Bronchial epithelial cell (primary cell): ENCODE data around the gene CSMD2. TPM values are rescaled to one million over a fixed set of nuclear protein-coding genes. Genes with fewer than 3 reads are reported as not detected.

Experiments used
- DNase-seq: peaks from one replicate; pipeline ENCODE4 v3.0.0-alpha.2; 2010; ENCODE audit warnings: low read depth
- FAIRE-seq: peaks from 2 replicates; lab custom pipeline; 2011; peaks lifted over from hg19 to GRCh38; lab: Jason Lieb, UNC
- H3K27me3 ChIP-seq: 2 replicates; pipeline ENCODE4 v1.5.1; 2011; ENCODE audit warnings: low read length; ENCODE audit not compliant: control insufficient read depth, insufficient read depth
- H3K36me3 ChIP-seq: 2 replicates; pipeline ENCODE4 v1.5.1; 2011; ENCODE audit warnings: low read length; ENCODE audit not compliant: control insufficient read depth, insufficient read depth
- H3K4me3 ChIP-seq: 2 replicates; pipeline ENCODE4 v1.5.1; 2011; ENCODE audit warnings: mild to moderate bottlenecking, low read depth, low read length, control low read depth
- total RNA-seq: library from RNA; depleted of rRNA; stranded (reverse); fragments of >200 nt; gene quantifications from 2 replicates; pipeline ENCODE4 v1.2.1, GENCODE V29; 2014
- TF ChIP-seq, protein P1 (sequence below): IDR thresholded peaks from 2 replicates; pipeline ENCODE4 v1.5.1; 2011; ENCODE audit warnings: mild to moderate bottlenecking, moderate library complexity, low read length, control low read depth, inconsistent platforms; ENCODE audit not compliant: insufficient read depth, severe bottlenecking

CSMD2 gene
- total RNA-seq, 1 donor from 2014 or later = not detected

DNA sequence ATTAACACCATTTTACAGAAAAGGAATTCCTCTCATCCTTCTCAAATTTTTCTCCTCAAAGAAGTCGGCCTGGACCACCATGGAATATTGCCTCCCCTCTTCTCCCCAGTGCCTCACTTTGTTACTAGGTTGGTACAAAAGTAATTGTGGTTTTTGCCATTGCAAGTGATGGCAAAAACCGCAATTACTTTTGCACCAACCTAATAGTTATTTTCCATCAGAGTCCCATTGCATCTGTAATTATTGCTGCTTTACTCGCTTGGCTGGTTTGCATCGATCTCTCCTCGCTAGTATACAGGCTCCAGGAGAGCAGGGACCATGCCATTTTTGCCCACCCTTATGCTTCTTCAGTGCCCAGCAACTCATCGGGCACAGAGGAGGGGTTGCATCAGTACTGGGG, 10.7 kb upstream of the CSMD2 start:
- no peak for FAIRE-seq
- Histone ChIP-seq H3K4me3 (no peak overlapping the region), H3K36me3 (no peaks in the 10 kb centered on the region), H3K27me3 (peaks cover 2% of the 10 kb centered on the region)
- TF ChIP-seq, protein P1, sequence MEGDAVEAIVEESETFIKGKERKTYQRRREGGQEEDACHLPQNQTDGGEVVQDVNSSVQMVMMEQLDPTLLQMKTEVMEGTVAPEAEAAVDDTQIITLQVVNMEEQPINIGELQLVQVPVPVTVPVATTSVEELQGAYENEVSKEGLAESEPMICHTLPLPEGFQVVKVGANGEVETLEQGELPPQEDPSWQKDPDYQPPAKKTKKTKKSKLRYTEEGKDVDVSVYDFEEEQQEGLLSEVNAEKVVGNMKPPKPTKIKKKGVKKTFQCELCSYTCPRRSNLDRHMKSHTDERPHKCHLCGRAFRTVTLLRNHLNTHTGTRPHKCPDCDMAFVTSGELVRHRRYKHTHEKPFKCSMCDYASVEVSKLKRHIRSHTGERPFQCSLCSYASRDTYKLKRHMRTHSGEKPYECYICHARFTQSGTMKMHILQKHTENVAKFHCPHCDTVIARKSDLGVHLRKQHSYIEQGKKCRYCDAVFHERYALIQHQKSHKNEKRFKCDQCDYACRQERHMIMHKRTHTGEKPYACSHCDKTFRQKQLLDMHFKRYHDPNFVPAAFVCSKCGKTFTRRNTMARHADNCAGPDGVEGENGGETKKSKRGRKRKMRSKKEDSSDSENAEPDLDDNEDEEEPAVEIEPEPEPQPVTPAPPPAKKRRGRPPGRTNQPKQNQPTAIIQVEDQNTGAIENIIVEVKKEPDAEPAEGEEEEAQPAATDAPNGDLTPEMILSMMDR = no peak
- DNase-seq = no peak

DNA sequence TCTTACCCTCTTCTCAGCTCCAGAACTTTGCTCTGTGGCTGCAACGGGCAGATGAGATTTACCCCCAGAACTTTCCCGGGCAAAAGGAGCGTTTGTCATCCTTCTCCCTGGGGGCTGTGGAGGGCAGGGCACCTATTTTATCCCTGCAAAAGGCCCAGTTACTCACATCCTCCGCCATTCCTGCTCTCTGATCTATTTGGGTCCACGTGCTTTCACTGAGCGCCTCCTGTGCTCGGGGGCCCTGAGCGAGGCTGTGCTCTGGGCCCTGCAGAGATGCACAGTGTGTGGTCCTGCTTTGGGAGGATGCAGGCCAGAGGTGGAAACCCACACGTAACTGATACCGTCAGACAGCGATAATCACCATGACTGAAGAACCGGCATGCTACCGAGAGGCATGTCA, 2.4 kb upstream of the CSMD2 start:
- no peak for FAIRE-seq
- H3K27me3 ChIP-seq = peaks cover 32% of the 10 kb centered on the region

DNA sequence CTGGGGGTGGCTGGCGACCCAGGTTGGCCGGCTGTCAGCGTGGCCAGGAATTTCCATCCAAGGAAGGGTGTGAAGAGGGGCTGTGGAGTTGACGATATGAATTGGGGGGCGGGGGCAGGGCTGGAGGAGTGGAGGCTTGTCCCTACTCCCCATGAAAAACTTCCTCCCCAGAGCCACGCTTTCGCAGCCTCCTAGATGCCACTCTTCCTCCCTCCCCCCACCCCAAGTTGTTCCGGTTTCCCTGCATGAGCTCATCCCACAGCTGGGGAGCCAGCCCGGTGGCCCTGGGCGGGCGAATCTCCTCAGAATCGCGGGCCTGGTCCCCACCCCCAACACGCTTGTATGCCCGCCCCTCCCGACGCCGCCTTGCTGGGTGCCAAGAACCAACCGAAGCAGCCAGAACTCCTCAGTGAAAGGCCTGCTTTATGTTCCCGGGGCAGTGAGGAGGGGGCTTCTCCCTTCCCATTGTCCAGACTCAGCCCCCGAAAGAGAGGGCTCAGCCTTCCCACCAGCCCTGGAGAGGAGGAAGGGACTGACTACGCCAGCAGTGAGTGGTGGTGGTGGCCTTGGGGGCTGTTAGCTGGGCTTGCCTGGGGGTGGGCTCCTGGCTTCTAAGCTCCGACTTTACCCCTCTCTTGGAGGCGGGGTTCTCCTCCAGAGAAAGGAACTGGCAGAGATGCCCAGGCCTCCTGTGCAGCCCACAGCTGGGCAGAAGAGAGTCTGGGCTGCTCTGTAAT, 1.8 kb upstream of the CSMD2 start:
- TF ChIP-seq, protein P1 = no peak
- H3K27me3 ChIP-seq = peaks cover 34% of the 10 kb centered on the region

More for the DNA sequence above, 2.4 kb upstream of the CSMD2 start:
- TF ChIP-seq, protein P1 = no peak
- no peak for DNase-seq
- Histone ChIP-seq H3K36me3 (no peaks in the 10 kb centered on the region), H3K4me3 (no peak overlapping the region)

DNA sequence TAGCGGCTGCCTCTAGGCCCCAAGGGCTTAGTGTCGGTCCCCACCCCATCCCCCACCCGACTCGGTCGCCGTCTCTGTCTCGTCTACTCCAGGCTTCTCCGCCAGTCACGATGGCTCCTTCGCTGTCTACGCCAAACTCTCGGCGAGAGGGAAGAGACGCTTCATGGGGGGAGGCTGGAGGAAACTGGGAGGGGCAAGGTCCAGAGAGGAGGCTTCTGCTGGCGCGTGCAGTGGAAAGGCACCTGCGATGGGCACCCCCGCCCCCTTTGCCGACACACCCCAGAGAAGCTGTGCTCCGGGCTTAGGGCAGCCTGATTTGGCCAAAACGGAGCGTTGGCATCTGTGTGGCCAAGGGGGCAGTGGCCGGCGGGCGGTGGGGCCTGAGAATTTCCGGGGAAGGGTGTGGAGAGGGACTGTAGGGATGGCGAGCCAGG, 1.2 kb upstream of the CSMD2 start:
- Histone ChIP-seq H3K4me3 (no peak overlapping the region), H3K27me3 (peaks cover 34% of the 10 kb centered on the region), H3K36me3 (no peaks in the 10 kb centered on the region)
- TF ChIP-seq, protein P1 = no peak
- no peak for FAIRE-seq
- no peak for DNase-seq

More for the DNA sequence above, 1.8 kb upstream of the CSMD2 start:
- Histone ChIP-seq H3K36me3 (no peaks in the 10 kb centered on the region), H3K4me3 (no peak overlapping the region)
- no peak for FAIRE-seq
- no peak for DNase-seq

DNA sequence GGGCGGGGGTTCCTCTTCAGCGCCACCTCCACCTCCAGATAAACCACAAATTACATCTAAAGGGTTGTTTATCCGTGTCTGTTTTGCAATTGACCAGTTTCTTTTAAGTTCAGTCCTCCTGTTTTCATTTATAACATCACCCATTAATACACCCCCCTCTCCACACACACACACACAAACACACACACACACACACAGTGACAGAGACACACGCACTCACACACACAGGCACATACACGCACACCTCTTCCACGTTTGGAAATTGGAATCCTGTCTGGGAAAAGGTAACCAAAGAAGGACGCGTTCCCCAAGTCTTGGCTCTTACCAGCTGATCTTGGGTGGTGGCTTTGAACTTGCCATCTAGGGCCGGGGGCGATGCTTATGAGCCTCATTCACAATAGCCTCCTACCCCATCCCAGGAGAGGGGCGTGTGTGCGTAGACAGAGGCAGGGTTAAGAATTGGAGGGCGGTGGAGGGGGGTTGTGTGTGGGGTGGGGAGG, 442 bp upstream of the CSMD2 start:
- no peak overlapping the region for H3K4me3 ChIP-seq
- TF ChIP-seq, protein P1 = no peak
- FAIRE-seq (no peak), DNase-seq (no peak)
- no peaks in the 10 kb centered on the region for H3K36me3 ChIP-seq
- peaks cover 34% of the 10 kb centered on the region for H3K27me3 ChIP-seq
